Thymus (tissue), 11 donors: Measurements from ENCODE around the gene GALNT13. TPM values are rescaled to one million over a fixed set of nuclear protein-coding genes. Genes with fewer than 3 reads are reported as not detected.

Experiments
- DNase-seq, 9 donors: peaks; one replicate each; pipeline ENCODE4 v3.0.0-alpha.2; 2013; ENCODE audit warnings: low spot score in 9 of 9, low read depth in 6 of 9, missing footprints in 1 of 9
- H3K27ac ChIP-seq, 2 donors: one replicate each; pipeline ENCODE4 v1.5.1; 2013; ENCODE audit warnings: control low read depth in 1 of 2, low read depth in 1 of 2, low read length in 1 of 2, mild to moderate bottlenecking in 1 of 2, moderate library complexity in 1 of 2
- H3K27me3 ChIP-seq, 2 donors: one replicate each; pipeline ENCODE4 v1.5.1; 2013; ENCODE audit warnings: low read length in 1 of 2; ENCODE audit not compliant: control insufficient read depth in 2 of 2, insufficient read depth in 1 of 2
- H3K36me3 ChIP-seq, 2 donors: one replicate each; pipeline ENCODE4 v1.5.1; 2013; ENCODE audit warnings: low read length in 1 of 2, mild to moderate bottlenecking in 1 of 2, moderate library complexity in 1 of 2; ENCODE audit not compliant: control insufficient read depth in 2 of 2, insufficient read depth in 2 of 2
- H3K4me1 ChIP-seq, 2 donors: one replicate each; pipeline ENCODE4 v1.5.1; 2013; ENCODE audit warnings: low read length in 2 of 2; ENCODE audit not compliant: control insufficient read depth in 2 of 2, insufficient read depth in 2 of 2
- H3K4me3 ChIP-seq, 2 donors: one replicate each; pipeline ENCODE4 v1.5.1; 2013; ENCODE audit warnings: low read length in 2 of 2, control low read depth in 1 of 2, mild to moderate bottlenecking in 1 of 2
- H3K9me3 ChIP-seq, 2 donors: one replicate each; pipeline ENCODE4 v1.5.1; 2013; ENCODE audit warnings: low read length in 1 of 2, mild to moderate bottlenecking in 1 of 2; ENCODE audit not compliant: control insufficient read depth in 2 of 2, insufficient read depth in 1 of 2
- WGBS: extraction: QIAGEN DNeasy Blood & Tissue Kit; methylation state at CpG from one replicate; pipeline ENCODE4 v1.1.7; 2013; 5-methylcytosine and 5-hydroxymethylcytosine counted together
- polyA plus RNA-seq: library from polyadenylated mRNA; stranded (reverse); fragments of 200-250 nt; gene quantifications from one replicate; pipeline ENCODE4 v1.2.3, GENCODE V29; 2013
- total RNA-seq: library from RNA; stranded (reverse); fragments of 120-200 nt; gene quantifications from one replicate; pipeline ENCODE4 v1.2.4, GENCODE V29; 2013
- donor health status: healthy.

GALNT13 gene
- total and polyA plus RNA-seq, 2 donors = 0.05 to 0.28 TPM

DNA sequence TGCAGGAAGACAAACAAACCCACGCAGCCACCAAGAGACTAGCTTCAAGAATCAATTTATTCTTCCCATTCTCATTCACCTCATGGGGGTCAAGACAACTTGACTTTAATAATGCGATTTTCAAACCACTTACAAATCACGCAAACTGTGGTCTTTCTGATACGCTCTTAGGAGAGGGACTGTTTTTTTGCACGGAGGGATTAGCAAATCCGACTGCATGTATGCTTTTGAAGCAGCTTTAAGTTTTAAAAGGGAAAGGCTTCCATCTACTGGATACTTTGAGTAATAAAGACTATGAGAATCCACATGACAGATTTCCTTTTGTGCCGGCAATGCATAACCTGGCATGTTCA, 503.8 kb downstream of the GALNT13 start:
- 8% methylated on average over 7 of the region's 7 CpGs for WGBS
- no peaks in the 10 kb centered on the region for H3K4me1 ChIP-seq
- no peaks in the 10 kb centered on the region for H3K27me3 ChIP-seq
- no peaks in the 10 kb centered on the region for H3K9me3 ChIP-seq
- no peak overlapping the region for H3K27ac ChIP-seq
- no peak overlapping the region for H3K4me3 ChIP-seq
- peak in 1 of 9 donors; percentile 10 for DNase-seq
- H3K36me3 ChIP-seq = no peaks in the 10 kb centered on the region

DNA sequence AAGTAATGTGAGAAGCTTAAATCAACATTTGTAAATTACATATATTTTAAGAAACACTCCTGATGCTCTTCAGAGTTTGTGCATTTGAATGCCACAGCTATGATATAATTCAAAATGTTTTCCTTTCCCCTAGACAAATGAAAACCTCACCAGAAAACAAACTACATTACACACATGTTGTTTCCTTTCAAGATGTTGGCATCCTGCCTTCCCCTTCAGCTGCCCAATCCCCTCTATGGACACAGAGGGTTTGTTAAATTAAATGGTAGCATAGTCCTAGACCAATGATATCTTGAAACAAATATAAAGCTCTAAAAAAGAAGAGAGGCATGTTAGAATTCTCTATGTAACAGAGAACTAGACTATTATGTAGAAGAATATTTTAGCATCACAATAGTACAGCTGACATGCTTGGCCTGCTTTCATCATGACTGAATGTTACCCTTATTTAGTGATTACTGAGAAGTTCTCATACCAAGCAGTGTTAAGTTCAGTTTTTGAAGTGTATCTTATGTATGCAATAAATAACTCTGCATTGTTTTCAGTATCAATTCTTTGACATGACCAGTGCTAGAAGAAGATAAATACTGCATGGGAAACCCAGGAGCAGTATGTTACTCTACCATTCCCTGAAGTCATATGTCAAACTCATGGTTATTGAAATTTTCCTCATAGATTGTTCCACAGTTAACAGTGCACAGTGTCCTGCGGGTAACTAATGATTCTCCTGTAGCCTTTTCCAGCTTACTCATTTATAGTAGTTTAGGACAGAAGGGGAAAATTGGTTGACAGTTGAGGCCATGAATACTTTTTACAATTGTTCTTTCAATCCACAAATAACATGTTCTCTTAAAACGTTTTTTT, 510.4 kb downstream of the GALNT13 start:
- Histone ChIP-seq H3K36me3 (no peaks in the 10 kb centered on the region), H3K4me1 (no peaks in the 10 kb centered on the region), H3K4me3 (no peak overlapping the region), H3K27me3 (no peaks in the 10 kb centered on the region), H3K27ac (no peak overlapping the region), H3K9me3 (no peaks in the 10 kb centered on the region)
- no peak for DNase-seq
- 76% methylated on average over 2 of the region's 2 CpGs for WGBS

DNA sequence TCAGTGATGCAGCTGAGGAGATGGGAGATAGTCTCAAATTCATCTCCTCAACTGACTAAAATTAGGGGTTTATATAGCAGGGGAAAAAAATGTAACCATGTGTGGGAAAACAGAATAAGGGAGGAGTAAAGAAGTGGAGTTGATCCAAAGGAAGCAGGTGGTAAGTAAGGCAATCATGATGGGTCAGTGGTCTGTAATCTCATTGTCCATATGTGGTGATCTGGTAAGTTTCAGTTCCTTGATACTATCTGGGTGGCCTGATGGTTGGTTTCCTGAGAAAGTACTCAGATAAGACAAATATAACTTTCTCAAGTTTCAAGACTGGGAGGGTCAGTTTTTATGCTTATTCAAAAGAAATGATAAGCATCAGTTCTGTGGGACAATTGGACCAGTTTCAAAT, 514.5 kb downstream of the GALNT13 start:
- H3K4me3 ChIP-seq = no peak overlapping the region
- H3K4me1 ChIP-seq = no peaks in the 10 kb centered on the region
- no peaks in the 10 kb centered on the region for H3K27me3 ChIP-seq
- no peak overlapping the region for H3K27ac ChIP-seq
- no peaks in the 10 kb centered on the region for H3K36me3 ChIP-seq
- no peaks in the 10 kb centered on the region for H3K9me3 ChIP-seq
- no peak for DNase-seq

DNA sequence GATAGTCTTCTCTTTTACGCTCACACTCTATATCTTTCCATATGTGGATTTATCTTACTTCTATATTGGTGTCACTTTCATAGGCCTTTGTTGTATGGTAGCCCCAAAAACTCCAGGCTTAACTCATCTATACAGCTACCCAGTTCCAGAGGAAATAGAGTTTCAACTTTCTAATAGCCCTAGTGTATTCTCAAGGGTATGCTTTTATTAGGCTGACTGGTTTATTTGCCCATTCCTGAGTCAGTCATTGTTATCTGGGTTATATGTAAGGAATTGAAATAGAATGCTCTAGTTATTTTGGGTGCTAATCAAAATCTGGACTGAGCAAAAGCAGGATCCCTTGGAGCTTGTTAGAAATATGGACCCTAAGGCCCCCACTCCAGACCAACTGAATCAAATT, 519.3 kb downstream of the GALNT13 start:
- Histone ChIP-seq H3K36me3 (no peaks in the 10 kb centered on the region), H3K4me3 (no peak overlapping the region), H3K9me3 (no peaks in the 10 kb centered on the region), H3K4me1 (no peaks in the 10 kb centered on the region), H3K27me3 (no peaks in the 10 kb centered on the region), H3K27ac (no peak overlapping the region)
- no peak for DNase-seq
- 94% methylated on average over 1 of the region's 1 CpG for WGBS

DNA sequence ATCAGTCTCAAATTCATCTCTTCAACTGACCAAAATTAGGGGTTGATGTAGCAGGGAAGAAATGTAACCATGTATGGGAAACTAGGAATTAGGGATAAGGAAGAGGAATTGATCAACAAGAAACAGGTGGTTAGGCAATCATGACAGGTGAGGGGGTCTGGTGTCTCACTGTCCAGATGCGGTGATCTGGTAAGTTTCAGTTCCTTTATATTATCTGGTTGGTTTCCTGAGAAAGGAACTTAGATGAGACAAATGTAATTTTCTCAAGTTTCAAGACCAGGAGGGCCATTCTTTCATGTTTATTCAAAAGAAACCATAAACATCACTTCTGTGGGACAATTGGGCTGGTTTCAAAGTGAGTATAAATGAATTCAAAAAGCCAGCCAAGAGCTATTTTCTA, 520.5 kb downstream of the GALNT13 start:
- no peaks in the 10 kb centered on the region for H3K27me3 ChIP-seq
- H3K36me3 ChIP-seq = no peaks in the 10 kb centered on the region
- H3K4me1 ChIP-seq = no peaks in the 10 kb centered on the region
- no peaks in the 10 kb centered on the region for H3K9me3 ChIP-seq
- no peak for DNase-seq
- H3K27ac ChIP-seq = no peak overlapping the region
- no peak overlapping the region for H3K4me3 ChIP-seq
- WGBS = 57% methylated on average over 1 of the region's 1 CpG

DNA sequence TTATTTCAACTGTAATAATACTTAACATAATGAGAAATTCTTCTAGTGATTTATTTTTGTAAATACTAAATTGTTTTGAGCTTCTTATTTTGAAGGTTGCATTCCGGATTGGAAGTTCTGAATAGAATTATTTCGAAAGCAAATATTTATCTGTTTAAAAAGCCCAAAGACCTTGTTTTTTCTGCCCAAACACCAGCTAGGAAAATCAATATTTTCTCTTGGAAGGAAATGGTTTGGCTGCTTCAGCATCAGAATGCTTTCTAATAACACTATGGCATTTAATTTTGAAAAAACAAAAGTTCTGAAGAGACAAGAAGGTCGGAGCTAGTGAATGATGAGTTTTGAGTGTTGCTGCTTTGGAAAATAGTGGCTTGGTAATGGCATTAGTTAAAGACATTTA, 522.9 kb downstream of the GALNT13 start:
- H3K27me3 ChIP-seq = no peaks in the 10 kb centered on the region
- no peaks in the 10 kb centered on the region for H3K4me1 ChIP-seq
- no peak overlapping the region for H3K4me3 ChIP-seq
- no peak for DNase-seq
- WGBS = 96% methylated on average over 3 of the region's 3 CpGs
- no peak overlapping the region for H3K27ac ChIP-seq
- H3K36me3 ChIP-seq = no peaks in the 10 kb centered on the region
- no peaks in the 10 kb centered on the region for H3K9me3 ChIP-seq

DNA sequence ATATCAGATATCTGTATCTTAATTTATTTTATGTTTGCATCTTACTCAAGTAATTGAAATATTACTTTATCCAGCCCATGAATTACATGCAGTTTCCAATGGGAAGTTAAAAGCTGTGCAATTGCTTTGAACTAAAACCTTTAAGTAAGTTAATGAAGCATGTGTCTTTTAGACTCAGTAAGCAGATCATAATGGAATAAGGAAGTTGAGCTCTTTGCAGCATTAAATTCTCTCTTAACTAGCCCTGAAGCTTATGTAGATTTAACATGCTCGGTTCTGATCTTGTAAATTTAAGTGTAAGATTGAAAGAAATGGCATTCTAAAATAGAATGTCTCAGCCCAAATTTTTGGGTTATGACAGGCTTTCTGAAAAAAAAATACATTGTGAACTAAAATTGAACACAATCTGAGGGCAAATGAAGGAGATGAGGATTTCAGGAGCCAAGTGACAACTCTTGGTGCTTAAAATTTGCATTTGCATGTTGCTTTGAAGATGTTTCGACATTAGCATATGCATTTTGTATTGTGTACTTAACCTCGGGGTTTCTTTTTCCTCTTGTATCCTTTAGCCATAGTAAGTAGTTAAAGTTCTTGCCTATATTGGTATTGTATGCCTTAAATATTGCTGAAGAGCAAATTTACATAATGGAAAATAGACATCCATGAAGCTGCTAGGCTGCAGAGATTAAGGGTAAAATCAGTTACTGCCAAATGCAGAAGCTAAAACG, 529.0 kb downstream of the GALNT13 start:
- H3K36me3 ChIP-seq = no peaks in the 10 kb centered on the region
- DNase-seq = no peak
- no peaks in the 10 kb centered on the region for H3K9me3 ChIP-seq
- WGBS = 58% methylated on average over 4 of the region's 4 CpGs
- H3K27me3 ChIP-seq = no peaks in the 10 kb centered on the region
- H3K4me1 ChIP-seq = no peaks in the 10 kb centered on the region
- no peak overlapping the region for H3K4me3 ChIP-seq
- no peak overlapping the region for H3K27ac ChIP-seq

DNA sequence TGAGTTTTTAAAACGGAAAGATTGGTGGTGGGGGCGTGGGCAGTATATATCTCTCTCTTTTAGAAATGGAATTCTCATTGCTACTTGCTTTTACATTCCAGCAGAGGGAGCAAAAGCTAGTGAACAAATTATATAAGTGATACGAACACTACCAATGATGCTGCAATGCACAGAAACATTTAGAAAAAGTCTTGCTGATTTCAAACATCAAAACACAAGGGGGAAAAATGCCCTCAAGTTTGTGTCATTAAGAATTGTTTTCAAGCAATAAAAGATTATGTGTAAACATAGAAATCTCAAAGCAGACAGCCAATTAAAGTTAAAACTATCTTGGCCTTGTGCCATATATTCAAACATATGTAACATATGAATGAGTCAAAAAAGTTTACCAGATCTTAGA, 530.5 kb downstream of the GALNT13 start:
- Histone ChIP-seq H3K4me3 (no peak overlapping the region), H3K36me3 (no peaks in the 10 kb centered on the region), H3K27me3 (no peaks in the 10 kb centered on the region), H3K4me1 (no peaks in the 10 kb centered on the region), H3K9me3 (no peaks in the 10 kb centered on the region), H3K27ac (no peak overlapping the region)
- WGBS = 34% methylated on average over 3 of the region's 3 CpGs
- DNase-seq = peak in 2 of 9 donors; percentile 0 to 8

DNA sequence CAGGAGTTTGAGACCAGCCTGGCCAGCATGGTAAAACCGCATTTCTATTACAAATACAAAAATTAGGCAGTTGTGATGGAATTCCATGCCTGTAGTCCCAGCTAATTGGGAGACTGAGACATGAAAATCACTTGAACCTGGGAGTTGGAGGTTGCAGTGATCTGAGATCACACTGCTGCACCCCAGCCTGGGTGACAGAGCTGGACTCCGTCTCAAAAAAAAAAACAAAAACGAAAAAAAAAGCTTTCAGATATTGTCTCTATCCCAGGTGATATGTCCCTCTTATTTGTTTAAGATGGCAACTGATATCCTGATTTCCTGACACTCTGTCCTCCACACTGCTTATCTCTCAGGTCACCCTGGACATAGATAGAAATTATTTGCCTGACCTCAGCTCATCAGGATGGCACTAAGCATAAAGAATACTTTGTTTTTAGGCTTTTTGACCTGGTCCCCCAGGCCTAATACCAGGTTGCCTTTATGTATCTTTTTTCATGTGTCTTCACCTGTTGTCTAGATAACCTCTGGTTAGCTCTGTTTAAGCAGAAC, 531.6 kb downstream of the GALNT13 start:
- H3K9me3 ChIP-seq = no peaks in the 10 kb centered on the region
- no peak overlapping the region for H3K27ac ChIP-seq
- no peaks in the 10 kb centered on the region for H3K36me3 ChIP-seq
- no peak for DNase-seq
- 93% methylated on average over 3 of the region's 3 CpGs for WGBS
- no peak overlapping the region for H3K4me3 ChIP-seq
- no peaks in the 10 kb centered on the region for H3K27me3 ChIP-seq
- no peaks in the 10 kb centered on the region for H3K4me1 ChIP-seq
